Endothelial cell of umbilical vein (primary cell): Measurements from ENCODE around the gene ELAVL1. TPM values are rescaled to one million over a fixed set of nuclear protein-coding genes. Genes with fewer than 3 reads are reported as not detected.

Source experiments
- BruUV-seq: library from RNA; stranded (reverse); fragments of 400-500 nt; replicated peaks from 2 replicates; lab custom pipeline; 2021; lab: Mats Ljungman, UMichigan
- CTCF ChIA-PET: fragments of 300-600, 350-600 bp; sonication (Branson Sonifier 250); formaldehyde crosslinking; loops from one replicate; lab custom pipeline; 2021; ENCODE audit warnings: antibody characterized with exemption, inconsistent platforms; lab: Charles Lee
- POLR2A ChIA-PET: fragments of 300-600, 350-600 bp; sonication (Branson Sonifier 250); formaldehyde crosslinking; loops from one replicate; lab custom pipeline; 2021; ENCODE audit warnings: antibody characterized with exemption, inconsistent platforms; lab: Charles Lee
- DNase-seq: peaks from one replicate; pipeline ENCODE4 v3.0.0-alpha.2; 2011; ENCODE audit warnings: low read depth, low spot score
- FAIRE-seq: peaks from 2 replicates; lab custom pipeline; 2011; peaks lifted over from hg19 to GRCh38; lab: Jason Lieb, UNC
- H2AFZ ChIP-seq: 2 replicates; pipeline ENCODE4 v1.6.0; 2012; ENCODE audit warnings: low read depth, low read length, control low read depth, inconsistent platforms
- H3K27ac ChIP-seq: 2 replicates; pipeline ENCODE4 v1.5.1; 2011; ENCODE audit warnings: low read depth, mild to moderate bottlenecking, control low read depth, low read length, moderate library complexity; ENCODE audit not compliant: insufficient read depth
- H3K27me3 ChIP-seq, 2 experiments: 2 replicates each; pipeline versions ENCODE4 v1.6.0 to v1.6.1; 2011; ENCODE audit warnings: low read length in 2 of 2, mixed read lengths in 1 of 2; ENCODE audit not compliant: control insufficient read depth in 2 of 2, insufficient read depth in 2 of 2
- H3K36me3 ChIP-seq, 2 experiments: 2 replicates in 1 of 2; 3 replicates in 1 of 2; pipeline ENCODE4 v1.5.1; 2011; ENCODE audit warnings: low read length in 2 of 2, mild to moderate bottlenecking in 1 of 2, moderate library complexity in 1 of 2; ENCODE audit not compliant: control insufficient read depth in 2 of 2, insufficient read depth in 2 of 2; ENCODE audit errors: extremely low read depth in 1 of 2
- H3K4me1 ChIP-seq: 3 replicates; pipeline ENCODE4 v1.5.1; 2011; ENCODE audit warnings: mild to moderate bottlenecking, low read length; ENCODE audit not compliant: control insufficient read depth, insufficient read depth; ENCODE audit errors: extremely low read depth
- H3K4me2 ChIP-seq: 2 replicates; pipeline ENCODE4 v1.6.1; 2011; ENCODE audit warnings: low read length, control low read depth, mixed read lengths; ENCODE audit not compliant: insufficient read depth
- H3K4me3 ChIP-seq, 3 experiments: fragments of 200-600 bp in 1 of 3; sonication (generic), shearing (Covaris generic) in 1 of 3; replicated peaks in 1 of 3; 2 replicates each; pipeline ENCODE4 v1.5.1; 2011 to 2016; ENCODE audit warnings: control low read depth in 3 of 3, low read length in 3 of 3, mild to moderate bottlenecking in 2 of 3, inconsistent platforms in 1 of 3, low read depth in 1 of 3, moderate library complexity in 1 of 3; ENCODE audit not compliant: insufficient read depth in 1 of 3
- H3K79me2 ChIP-seq: 2 replicates; pipeline ENCODE4 v1.6.0; 2012; ENCODE audit warnings: low read length, inconsistent platforms; ENCODE audit not compliant: control insufficient read depth, insufficient read depth
- H3K9ac ChIP-seq: replicated peaks from 2 replicates; pipeline ENCODE3; 2011; ENCODE audit warnings: low read length, control low read depth; ENCODE audit not compliant: insufficient read depth; ENCODE audit errors: extremely low read depth
- H3K9me1 ChIP-seq: replicated peaks from 3 replicates; pipeline ENCODE4 v1.6.0; 2011; ENCODE audit warnings: mild to moderate bottlenecking, low read length; ENCODE audit not compliant: control insufficient read depth, insufficient read depth; ENCODE audit errors: extremely low read depth
- H3K9me3 ChIP-seq: replicated peaks from 2 replicates; pipeline ENCODE4 v1.5.1; 2012; ENCODE audit warnings: low read length, inconsistent platforms; ENCODE audit not compliant: control insufficient read depth, insufficient read depth
- H4K20me1 ChIP-seq: replicated peaks from 2 replicates; pipeline ENCODE3; 2011; ENCODE audit warnings: mild to moderate bottlenecking, low read length; ENCODE audit not compliant: control insufficient read depth, insufficient read depth; ENCODE audit errors: extremely low read depth
- EZH2 ChIP-seq: IDR thresholded peaks from 2 replicates; pipeline ENCODE4 v1.6.1; 2012; ENCODE audit warnings: borderline replicate concordance, low read depth, mild to moderate bottlenecking, moderate library complexity, low read length, inconsistent platforms; ENCODE audit not compliant: severe bottlenecking
- FOS ChIP-seq: IDR thresholded peaks from 2 replicates; pipeline ENCODE4 v1.6.1; 2011; ENCODE audit warnings: mild to moderate bottlenecking, low read length, moderate library complexity, borderline replicate concordance; ENCODE audit not compliant: insufficient read depth
- GATA2 ChIP-seq: IDR thresholded peaks from 2 replicates; pipeline ENCODE4 v1.7.0; 2011; ENCODE audit warnings: low read depth, mild to moderate bottlenecking, moderate library complexity, mixed read lengths, low read length; ENCODE audit not compliant: insufficient read length, insufficient read depth
- JUN ChIP-seq: IDR thresholded peaks from 2 replicates; pipeline ENCODE4 v1.6.1; 2011; ENCODE audit warnings: borderline replicate concordance, low read depth; ENCODE audit not compliant: insufficient read length, insufficient read depth
- MYC ChIP-seq: IDR thresholded peaks from one replicate; pipeline ENCODE4 v1.6.1; 2011; ENCODE audit warnings: mild to moderate bottlenecking, low read depth, low read length
- POLR2A ChIP-seq: IDR thresholded peaks from 2 replicates; pipeline ENCODE4 v1.6.1; 2012; ENCODE audit warnings: low read depth, mild to moderate bottlenecking, control low read depth, low read length
- POLR2AphosphoS5 ChIP-seq: IDR thresholded peaks from 2 replicates; pipeline ENCODE4 v1.6.1; 2012; ENCODE audit warnings: low read depth, mild to moderate bottlenecking, control low read depth, low read length, moderate library complexity; ENCODE audit not compliant: insufficient read depth
- dilution Hi-C: fragments of 300-500 bp; cut with MboI; formaldehyde crosslinking; loops from one replicate; pipeline ENCODE4 v1.15.0; 2019; ENCODE audit warnings: low sequenced_read_pairs; ENCODE audit not compliant: extremely low pct_ligation_motif_present
- intact Hi-C: fragments of 100-400 bp; cut with micrococcal nuclease; formaldehyde crosslinking; loops from one replicate; pipeline ENCODE4 v1.10.0; 2022
- polyA plus RNA-seq, 4 experiments: library from polyadenylated mRNA; depleted of rRNA in 3 of 4; stranded (reverse) in 3 of 4; unstranded in 1 of 4; fragments of >200 nt; gene quantifications; 2 replicates each; pipeline versions ENCODE4 v1.2.1 to v1.2.3, GENCODE V29; 2011 to 2012; ENCODE audit warnings: missing spikeins in 1 of 4
- total RNA-seq: library from RNA; stranded (reverse); gene quantifications from 2 replicates; pipeline ENCODE4 v1.2.3, GENCODE V29; 2021
- TF ChIP-seq, protein P1 (sequence below), 2 donors: IDR thresholded peaks; 1 replicate in 1 of 2; 2 replicates in 1 of 2; pipeline ENCODE4 v1.5.1; 2011; ENCODE audit warnings: low read length in 2 of 2, mild to moderate bottlenecking in 2 of 2, moderate library complexity in 2 of 2, control low read depth in 1 of 2, inconsistent platforms in 1 of 2, low read depth in 1 of 2; ENCODE audit not compliant: insufficient read depth in 1 of 2; ENCODE audit errors: extremely low read depth in 1 of 2
- TF ChIP-seq, protein P2 (sequence below): IDR thresholded peaks from 2 replicates; pipeline ENCODE4 v1.6.1; 2011; ENCODE audit not compliant: insufficient read depth, insufficient read length

Gene ELAVL1
- total and polyA plus RNA-seq, 2 donors (not counting 3 experiments of a cell fraction or from before 2014, with no cell fraction given): 46.8 to 134 TPM

DNA sequence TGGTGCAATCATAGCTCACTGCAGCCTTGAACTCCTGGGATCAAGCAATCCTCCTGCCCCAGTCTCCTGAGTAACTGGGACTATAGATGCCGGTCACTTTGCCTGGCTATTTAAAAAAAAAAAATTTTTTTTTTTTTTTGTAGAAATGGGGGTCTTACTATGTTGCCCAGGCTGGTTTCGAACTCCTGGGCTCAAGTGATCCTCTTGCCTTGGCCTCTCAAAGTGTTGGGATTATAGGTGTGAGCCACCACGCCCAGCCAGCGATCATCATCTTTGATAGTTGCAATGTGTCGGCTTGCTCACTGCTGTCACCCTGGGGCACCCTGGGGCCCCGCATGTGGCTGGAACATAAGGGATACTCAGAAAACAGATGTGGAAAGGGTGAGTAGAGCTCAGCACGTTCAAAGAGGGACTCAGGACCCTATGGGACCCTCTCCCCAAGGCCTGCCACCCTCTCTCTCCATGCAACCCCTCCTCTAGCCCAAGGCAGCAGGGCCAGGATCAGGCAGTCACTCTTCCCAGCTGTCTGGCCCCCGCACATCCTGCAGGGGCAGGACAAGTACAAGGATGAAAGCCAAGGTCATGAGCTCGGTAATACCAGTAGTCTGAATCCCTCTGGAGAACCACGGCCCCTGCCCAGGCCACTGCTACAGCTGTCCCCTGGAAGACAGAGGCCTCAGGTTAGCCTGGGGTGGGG lies 40.6 kb upstream of the ELAVL1 start:
- H3K4me1 ChIP-seq: peaks cover 5% of the 10 kb centered on the region
- ChIA-PET POLR2A (no interaction called here), CTCF (no interaction called here)
- no peak for TF ChIP-seq POLR2A
- no peaks in the 10 kb centered on the region for H3K27me3 ChIP-seq
- no peak overlapping the region for H2AFZ ChIP-seq
- H3K36me3 ChIP-seq: no peaks in the 10 kb centered on the region
- no peak overlapping the region for H3K4me3 ChIP-seq
- H3K79me2 ChIP-seq: no peaks in the 10 kb centered on the region
- intact Hi-C loops: no loop called here
- no peaks in the 10 kb centered on the region for H4K20me1 ChIP-seq
- no peak overlapping the region for H3K27ac ChIP-seq
- no peak overlapping the region for H3K9ac ChIP-seq
- no peak overlapping the region for H3K4me2 ChIP-seq
- dilution Hi-C loops: no loop called here
- H3K9me3 ChIP-seq: no peaks in the 10 kb centered on the region
- BruUV-seq: no TSS peak
- no peaks in the 10 kb centered on the region for H3K9me1 ChIP-seq
- FAIRE-seq (no peak), DNase-seq (no peak)

DNA sequence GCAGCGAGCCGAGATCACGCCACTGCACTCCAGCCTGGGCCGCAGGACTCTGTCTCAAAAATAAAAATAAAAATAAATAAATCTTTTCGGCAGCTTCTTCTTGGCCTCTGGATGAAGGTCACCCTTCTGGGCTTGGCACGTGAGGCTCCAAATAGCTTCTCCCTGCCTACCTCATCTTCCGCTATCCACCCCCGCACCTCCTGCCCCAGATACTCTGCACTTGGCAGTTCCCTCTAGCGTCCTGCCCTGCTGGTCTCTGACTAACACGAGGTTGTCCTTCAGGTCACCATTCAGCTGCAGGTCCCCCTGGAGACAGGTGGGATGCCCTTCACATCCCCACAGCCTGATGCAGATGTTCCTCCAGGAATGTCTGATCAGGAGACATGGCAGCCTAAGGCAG lies 38.6 kb upstream of the ELAVL1 start:
- Histone ChIP-seq H3K36me3 (no peaks in the 10 kb centered on the region), H2AFZ (no peak overlapping the region), H3K9me1 (no peaks in the 10 kb centered on the region), H3K79me2 (no peaks in the 10 kb centered on the region), H3K27ac (no peak overlapping the region), H3K9me3 (no peaks in the 10 kb centered on the region), H3K4me2 (no peak overlapping the region), H4K20me1 (no peaks in the 10 kb centered on the region), H3K4me1 (no peaks in the 10 kb centered on the region), H3K4me3 (no peak overlapping the region), H3K9ac (no peak overlapping the region), H3K27me3 (no peaks in the 10 kb centered on the region)
- intact Hi-C loops (no loop called here), dilution Hi-C loops (no loop called here)
- BruUV-seq: no TSS peak
- CTCF ChIA-PET: interaction anchor here (1.0 to 1.2 kb wide), 2 partner anchors 13 to 73 kb away, joined by 4 read pairs; no protein-coding TSS in a partner anchor
- no peak for FAIRE-seq
- no peak for DNase-seq
- TF ChIP-seq, protein P1, sequence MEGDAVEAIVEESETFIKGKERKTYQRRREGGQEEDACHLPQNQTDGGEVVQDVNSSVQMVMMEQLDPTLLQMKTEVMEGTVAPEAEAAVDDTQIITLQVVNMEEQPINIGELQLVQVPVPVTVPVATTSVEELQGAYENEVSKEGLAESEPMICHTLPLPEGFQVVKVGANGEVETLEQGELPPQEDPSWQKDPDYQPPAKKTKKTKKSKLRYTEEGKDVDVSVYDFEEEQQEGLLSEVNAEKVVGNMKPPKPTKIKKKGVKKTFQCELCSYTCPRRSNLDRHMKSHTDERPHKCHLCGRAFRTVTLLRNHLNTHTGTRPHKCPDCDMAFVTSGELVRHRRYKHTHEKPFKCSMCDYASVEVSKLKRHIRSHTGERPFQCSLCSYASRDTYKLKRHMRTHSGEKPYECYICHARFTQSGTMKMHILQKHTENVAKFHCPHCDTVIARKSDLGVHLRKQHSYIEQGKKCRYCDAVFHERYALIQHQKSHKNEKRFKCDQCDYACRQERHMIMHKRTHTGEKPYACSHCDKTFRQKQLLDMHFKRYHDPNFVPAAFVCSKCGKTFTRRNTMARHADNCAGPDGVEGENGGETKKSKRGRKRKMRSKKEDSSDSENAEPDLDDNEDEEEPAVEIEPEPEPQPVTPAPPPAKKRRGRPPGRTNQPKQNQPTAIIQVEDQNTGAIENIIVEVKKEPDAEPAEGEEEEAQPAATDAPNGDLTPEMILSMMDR (IDR thresholded peaks at IDR 0.05; ENCODE audit: extremely low read depth in 1 of 2, insufficient read depth in 1 of 2, low read depth in 1 of 2, low read length in 2 of 2): no peak
- TF ChIP-seq POLR2A (no peak), EZH2 (no peak), GATA2 (no peak), MYC (no peak), POLR2AphosphoS5 (no peak), JUN (no peak), FOS (no peak)
- TF ChIP-seq, protein P2, sequence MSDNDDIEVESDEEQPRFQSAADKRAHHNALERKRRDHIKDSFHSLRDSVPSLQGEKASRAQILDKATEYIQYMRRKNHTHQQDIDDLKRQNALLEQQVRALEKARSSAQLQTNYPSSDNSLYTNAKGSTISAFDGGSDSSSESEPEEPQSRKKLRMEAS: no peak
- POLR2A ChIA-PET: no interaction called here
